Activated CD4-positive, alpha-beta T cell treated with anti-CD3 and anti-CD28 coated beads, Interleukin-2, amount 50 U/mL, for 16 hours (primary cell): Measurements from ENCODE around the gene SEC14L1.

Experiments
- DNase-seq: peaks from one replicate; pipeline ENCODE4 v3.0.0-alpha.2; 2020

SEC14L1 gene

GRCh38 chr17:77218902-77219301, 78.1 kb downstream of the SEC14L1 start:
- no peak for DNase-seq

DNA sequence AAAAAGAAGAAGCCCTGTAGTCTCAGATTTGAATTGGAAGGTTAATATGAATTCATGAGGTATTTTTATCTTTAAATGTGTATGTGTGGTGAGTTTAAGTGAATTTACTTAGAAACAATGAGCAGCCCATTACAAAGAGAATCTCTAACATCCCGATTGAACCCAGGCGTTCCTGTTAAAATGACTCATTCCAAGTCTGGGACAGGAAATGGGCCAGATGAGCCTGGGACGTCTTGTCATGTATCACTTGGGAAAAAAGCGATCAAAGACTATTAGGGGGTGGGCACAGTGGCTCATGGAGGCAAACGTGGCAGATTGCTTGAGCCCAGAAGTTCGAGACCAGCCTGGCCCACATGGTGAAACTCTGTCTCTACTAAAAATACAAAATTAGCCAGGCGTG, 81.6 kb downstream of the SEC14L1 start:
- DNase-seq, result no peak

GRCh38 chr17:77223642-77224420, 83.1 kb downstream of the SEC14L1 start:
- no peak for DNase-seq

DNA sequence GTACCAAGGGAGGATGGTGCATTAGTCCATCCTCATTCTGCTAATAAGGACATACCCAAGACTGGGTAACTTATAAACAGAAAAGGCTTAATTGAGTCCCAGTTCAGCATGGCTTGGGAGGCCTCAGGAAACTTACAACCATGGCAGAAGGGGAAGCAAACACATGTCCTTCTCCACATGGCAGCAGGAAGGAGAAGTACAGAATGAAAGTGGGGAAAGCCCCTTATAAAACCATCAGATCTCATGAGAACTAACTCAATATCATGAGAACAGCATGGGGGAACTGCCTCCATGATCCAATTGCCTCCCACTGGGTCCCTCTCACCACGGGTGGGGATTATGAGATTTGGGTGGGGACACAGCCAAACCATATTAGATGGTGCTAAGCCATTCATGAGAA, 84.5 kb downstream of the SEC14L1 start:
- DNase-seq, result no peak

DNA sequence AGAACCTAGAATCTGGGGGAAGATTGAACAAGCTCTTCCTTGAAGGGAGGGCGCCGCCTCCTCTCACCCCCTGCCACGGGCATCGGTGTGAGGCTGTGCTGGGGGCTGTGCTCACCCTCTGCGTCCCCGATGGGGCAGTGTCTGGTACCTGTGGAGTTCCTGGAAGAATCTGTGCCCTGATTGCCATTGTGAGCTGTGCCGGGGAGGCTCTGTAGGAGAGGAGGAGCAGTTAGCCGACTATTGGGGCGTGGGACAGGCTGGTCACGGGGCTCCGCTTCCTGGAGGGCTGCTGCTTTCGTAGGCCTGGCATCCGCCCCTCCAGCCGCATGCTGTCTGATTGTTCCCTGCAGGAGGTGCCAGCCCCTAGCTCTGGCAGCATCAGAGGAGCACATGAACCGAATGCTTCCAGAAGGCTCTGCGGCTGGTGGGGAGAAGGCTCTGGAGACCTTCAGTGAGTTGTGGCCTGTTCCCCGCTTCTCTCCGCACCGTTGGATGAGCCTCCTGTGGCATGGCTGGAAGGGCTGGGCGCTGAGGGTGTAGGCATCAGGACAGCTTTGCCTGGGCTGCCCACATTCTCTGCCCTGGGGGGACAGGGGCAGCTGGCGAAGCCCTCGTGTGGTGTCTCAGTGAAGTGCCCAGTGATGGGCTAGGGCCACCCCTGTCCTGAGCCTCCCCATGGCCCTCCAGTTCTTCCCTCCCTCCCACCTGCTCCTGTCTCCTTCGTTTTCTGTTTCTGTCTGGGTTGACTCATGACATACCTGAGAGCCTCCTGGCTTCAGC, 86.9 kb downstream of the SEC14L1 start:
- no peak for DNase-seq

DNA sequence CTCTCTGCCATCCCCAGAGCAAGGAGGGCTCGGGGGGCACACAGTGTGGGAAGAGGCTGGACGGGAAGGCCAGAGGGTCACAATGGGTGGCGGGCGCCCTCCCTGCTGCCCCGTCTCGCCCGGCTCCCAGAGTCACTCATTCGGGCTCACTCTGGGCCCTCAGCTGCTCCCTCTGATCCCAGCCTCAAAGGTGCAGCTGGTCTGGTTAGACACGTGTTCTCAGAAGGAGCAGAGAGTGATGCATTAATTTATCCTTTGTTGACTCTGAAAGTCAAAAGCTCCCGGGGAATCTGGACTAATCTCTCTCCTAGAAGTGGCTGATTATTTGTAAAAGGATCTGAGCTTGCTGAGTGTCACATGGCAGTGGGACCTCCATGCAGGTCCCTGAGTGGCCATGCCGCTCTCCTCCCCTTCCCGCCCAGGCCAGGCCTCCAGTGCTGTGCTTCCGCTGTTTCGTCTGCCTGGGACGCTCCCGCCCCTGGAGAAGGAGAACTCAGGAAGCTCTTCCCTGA, 87.5 kb downstream of the SEC14L1 start:
- no peak for DNase-seq

GRCh38 chr17:77228816-77229215, 88.0 kb downstream of the SEC14L1 start:
- DNase-seq, result no peak

- no peak for DNase-seq
Observed at GRCh38 chr17:77229786-77230435, 89.1 kb downstream of the SEC14L1 start.

- DNase-seq, result no peak
Observed at GRCh38 chr17:77230436-77230830, 89.7 kb downstream of the SEC14L1 start.

DNA sequence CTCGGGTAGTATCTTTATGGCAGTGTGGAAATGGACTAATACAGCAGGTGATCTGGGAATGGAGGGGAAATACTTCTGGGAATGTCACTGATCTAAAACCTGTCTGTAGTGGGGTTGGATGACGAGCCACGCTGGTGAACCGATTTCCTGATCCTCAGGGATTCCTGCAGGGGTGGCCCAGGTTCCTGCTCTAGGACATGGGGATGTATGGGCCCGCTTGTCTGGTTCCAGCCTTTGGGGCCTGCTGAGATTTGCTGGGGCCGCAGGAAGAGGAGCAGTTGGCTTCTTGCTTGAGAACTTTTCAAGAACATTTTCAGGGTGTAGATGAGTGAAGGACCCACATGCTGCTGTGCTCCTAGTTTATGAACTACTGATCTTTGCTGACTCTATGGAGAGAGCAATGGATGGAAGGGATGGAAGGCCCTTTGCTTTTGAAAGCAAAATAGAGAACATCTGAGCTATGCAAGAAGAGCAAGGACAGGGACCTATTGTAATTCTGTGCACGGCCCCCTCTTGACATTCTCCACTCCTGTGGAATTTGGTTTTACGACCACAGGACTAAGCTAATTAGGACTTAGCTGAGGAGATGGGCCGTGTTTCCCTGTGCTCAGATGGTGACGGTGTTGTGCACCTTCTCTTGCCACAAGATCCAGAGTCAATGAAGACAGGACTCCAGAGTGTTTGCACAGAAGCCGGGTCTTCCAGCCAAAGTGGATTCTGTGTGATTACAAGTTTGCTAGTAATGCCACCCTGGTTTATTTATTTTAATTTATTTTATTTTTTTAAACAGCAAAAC, 90.5 kb downstream of the SEC14L1 start:
- no peak for DNase-seq

DNA sequence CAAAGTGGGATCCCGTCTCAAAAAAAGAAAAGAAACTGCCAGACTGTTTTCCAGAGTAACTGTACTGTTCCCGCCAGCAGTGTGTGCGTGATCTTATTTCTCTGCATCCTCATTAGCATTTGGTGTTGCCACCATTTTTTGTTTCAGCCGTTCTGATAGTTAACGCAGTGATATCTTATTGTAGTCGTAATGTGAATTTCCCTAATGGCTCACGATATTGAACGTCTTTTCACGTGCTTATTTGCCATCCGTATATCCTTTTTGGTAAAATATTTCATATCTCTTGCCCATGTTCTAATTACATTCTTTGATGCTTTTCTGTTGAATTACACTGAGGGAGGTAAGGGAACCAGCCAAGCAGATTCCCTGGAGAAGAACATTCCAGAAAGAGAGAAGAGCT, 92.4 kb downstream of the SEC14L1 start:
- DNase-seq, result no peak

DNA sequence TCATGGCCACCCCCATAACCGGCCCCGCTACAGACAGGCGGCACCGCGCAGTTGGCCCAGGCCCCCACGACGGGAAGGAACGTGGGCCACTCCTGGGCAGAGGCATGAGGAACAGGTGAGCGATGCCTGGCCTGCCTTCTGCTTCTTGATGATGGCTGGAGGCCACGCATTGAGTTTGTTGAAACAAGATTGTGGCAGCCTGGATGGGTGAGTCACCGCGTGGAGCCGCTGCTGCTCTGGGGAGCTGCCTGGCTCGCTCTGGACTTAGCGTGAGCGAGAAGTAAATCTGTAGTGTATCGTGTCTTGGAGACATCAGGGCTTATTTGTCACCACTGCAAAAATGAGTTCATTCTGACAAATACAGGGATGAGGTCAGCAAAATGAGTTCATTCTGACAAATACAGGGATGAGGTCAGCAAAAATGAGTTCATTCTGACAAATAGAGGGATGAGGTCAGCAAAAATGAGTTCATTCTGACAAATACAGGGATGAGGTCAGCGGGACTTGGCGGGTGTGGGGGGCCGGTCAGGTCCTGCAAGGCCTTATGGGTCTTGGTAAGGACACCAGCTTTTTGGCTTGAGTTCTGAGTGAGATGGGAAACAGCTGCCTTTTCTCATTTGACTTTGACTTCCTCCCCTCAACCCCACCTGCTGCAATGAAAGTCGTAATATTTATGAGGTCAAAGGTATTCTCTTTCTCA, 93.0 kb downstream of the SEC14L1 start:
- peak; percentile 69 for DNase-seq

- DNase-seq, result no peak
Observed at GRCh38 chr17:77234695-77235094, 93.9 kb downstream of the SEC14L1 start.

DNA sequence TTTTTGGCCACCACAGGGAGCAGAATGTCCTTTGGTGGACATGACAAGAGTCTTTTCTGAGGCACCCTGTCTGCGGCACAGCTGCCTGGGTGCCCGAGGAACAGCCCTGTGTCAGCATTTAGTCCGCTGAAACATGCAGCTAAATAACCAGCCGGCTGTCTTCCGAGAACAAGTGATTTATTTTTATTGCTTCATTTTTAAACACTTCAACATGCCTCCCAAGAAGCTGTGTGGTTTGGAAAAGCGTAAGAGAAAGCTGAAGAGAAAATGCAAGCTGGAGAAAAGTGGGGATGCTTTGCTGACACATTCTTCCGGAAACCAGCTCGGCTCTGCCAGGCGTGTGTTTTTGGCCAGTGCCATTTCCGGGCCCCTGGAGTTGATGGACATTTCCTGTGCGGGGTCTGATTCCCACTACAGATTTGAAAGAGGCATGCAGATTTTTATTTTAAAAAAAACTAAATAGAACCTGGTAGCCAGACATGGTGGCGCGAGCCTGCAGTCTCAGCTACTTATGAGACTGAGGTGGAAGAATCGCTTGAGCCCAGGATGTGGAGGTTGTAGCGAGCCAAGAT, 94.7 kb downstream of the SEC14L1 start:
- DNase-seq, result peak; percentile 60

GRCh38 chr17:77237232-77238008, 96.7 kb downstream of the SEC14L1 start:
- no peak for DNase-seq

GRCh38 chr17:77240976-77241375, 100.2 kb downstream of the SEC14L1 start:
- no peak for DNase-seq

DNA sequence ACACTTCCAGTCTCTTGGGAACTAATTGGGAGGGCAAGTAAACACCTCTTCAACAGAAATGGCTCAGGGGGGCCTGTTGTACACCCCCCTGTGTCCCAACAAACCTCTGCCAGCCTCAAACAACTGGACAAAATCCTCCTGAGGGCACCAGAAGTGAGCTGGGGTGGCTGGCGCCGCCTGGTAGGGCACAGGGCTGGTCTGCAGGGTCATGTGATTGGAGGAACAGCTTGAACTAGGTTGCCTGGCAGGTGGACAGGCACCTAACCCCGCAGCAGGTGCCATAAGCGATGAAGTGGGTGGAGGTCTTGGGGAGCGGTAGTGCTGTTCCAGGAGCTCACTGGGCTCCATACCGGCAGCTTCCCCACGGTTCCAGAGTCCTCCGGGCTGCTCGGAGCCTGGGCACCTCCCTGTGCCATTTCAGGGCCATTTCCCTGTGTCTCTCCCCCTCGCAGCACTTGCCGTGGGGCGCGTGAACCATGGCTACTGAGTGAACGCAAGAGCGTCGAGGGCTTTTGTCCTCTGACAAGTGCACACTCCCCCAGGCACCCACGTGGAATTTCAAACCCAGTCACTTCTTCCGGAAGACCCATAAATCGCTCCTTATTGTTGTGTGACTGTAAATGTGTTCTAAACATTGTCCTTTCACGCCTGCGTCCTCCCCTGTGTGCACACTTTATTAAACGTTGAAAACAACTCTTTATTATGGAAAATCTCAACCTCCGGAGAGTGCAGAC, 101.5 kb downstream of the SEC14L1 start:
- DNase-seq, result no peak

- no peak for DNase-seq
Observed at GRCh38 chr17:77245162-77245926, 104.6 kb downstream of the SEC14L1 start.
